Keratinocyte (primary cell): Measurements from ENCODE around the gene ARRDC2. TPM values are rescaled to one million over a fixed set of nuclear protein-coding genes. Genes with fewer than 3 reads are reported as not detected.
"Not testable (repeated sequence)": the region's sequence is repeated elsewhere in the genome, so short reads cannot be mapped to it uniquely, and the experiment has no call there.

Source experiments
- DNase-seq: peaks from one replicate; pipeline ENCODE4 v3.0.0-alpha.2; 2011; ENCODE audit warnings: low read depth, missing footprints, low spot score
- FAIRE-seq: peaks from 2 replicates; lab custom pipeline; 2011; peaks lifted over from hg19 to GRCh38; lab: Jason Lieb, UNC
- H2AFZ ChIP-seq: 2 replicates; pipeline ENCODE4 v1.6.0; 2012; ENCODE audit warnings: low read length, control low read depth, inconsistent platforms; ENCODE audit not compliant: control insufficient read depth
- H3K27ac ChIP-seq: 2 replicates; pipeline ENCODE4 v1.5.1; 2011; ENCODE audit warnings: low read length; ENCODE audit not compliant: control insufficient read depth, insufficient read depth
- H3K27me3 ChIP-seq: 3 replicates; pipeline ENCODE4 v1.6.0; 2011; ENCODE audit warnings: low read length; ENCODE audit not compliant: control insufficient read depth, insufficient read depth; ENCODE audit errors: extremely low read depth
- H3K36me3 ChIP-seq, 2 experiments: 2 replicates in 1 of 2; 3 replicates in 1 of 2; pipeline ENCODE4 v1.5.1; 2011; ENCODE audit warnings: low read length in 2 of 2, mild to moderate bottlenecking in 1 of 2; ENCODE audit not compliant: control insufficient read depth in 2 of 2, insufficient read depth in 2 of 2; ENCODE audit errors: extremely low read depth in 1 of 2
- H3K4me1 ChIP-seq: 3 replicates; pipeline ENCODE4 v1.5.1; 2011; ENCODE audit warnings: low read length; ENCODE audit not compliant: control insufficient read depth, insufficient read depth; ENCODE audit errors: extremely low read depth
- H3K4me2 ChIP-seq: 3 replicates; pipeline ENCODE4 v1.6.0; 2011; ENCODE audit warnings: low read depth, low read length; ENCODE audit not compliant: control insufficient read depth, insufficient read depth; ENCODE audit errors: extremely low read depth
- H3K4me3 ChIP-seq, 3 experiments: fragments of 200-600 bp in 1 of 3; sonication (generic) in 1 of 3; 2 replicates in 2 of 3; 3 replicates in 1 of 3; pipeline ENCODE4 v1.5.1; 2011 to 2016; ENCODE audit warnings: low read length in 3 of 3, mild to moderate bottlenecking in 3 of 3, control low read depth in 2 of 3, inconsistent platforms in 1 of 3, low read depth in 1 of 3, mixed read lengths in 1 of 3, mixed run types in 1 of 3, moderate library complexity in 1 of 3; ENCODE audit not compliant: control insufficient read depth in 2 of 3, insufficient read depth in 2 of 3; ENCODE audit errors: extremely low read depth in 1 of 3
- H3K79me2 ChIP-seq: 2 replicates; pipeline ENCODE4 v1.6.0; 2012; ENCODE audit warnings: low read length; ENCODE audit not compliant: control insufficient read depth, insufficient read depth
- H3K9ac ChIP-seq: 3 replicates; pipeline ENCODE4 v1.6.0; 2011; ENCODE audit warnings: low read length; ENCODE audit not compliant: control insufficient read depth, insufficient read depth; ENCODE audit errors: extremely low read depth
- H3K9me1 ChIP-seq: 3 replicates; pipeline ENCODE4 v1.6.0; 2011; ENCODE audit warnings: low read length; ENCODE audit not compliant: control insufficient read depth, insufficient read depth; ENCODE audit errors: extremely low read depth
- H3K9me3 ChIP-seq: 2 replicates; pipeline ENCODE4 v1.5.1; 2012; ENCODE audit warnings: low read depth, low read length; ENCODE audit not compliant: control insufficient read depth
- H4K20me1 ChIP-seq: 3 replicates; pipeline ENCODE4 v1.6.0; 2011; ENCODE audit warnings: low read length; ENCODE audit not compliant: control insufficient read depth, insufficient read depth; ENCODE audit errors: extremely low read depth
- EZH2 ChIP-seq: IDR thresholded peaks from one replicate; pipeline ENCODE4 v1.6.1; 2012; ENCODE audit warnings: inconsistent platforms, mild to moderate bottlenecking, low read length, moderate library complexity
- dilution Hi-C: fragments of 300-500 bp; cut with MboI; formaldehyde crosslinking; loops from one replicate; pipeline ENCODE4 v1.7.0; 2020; ENCODE audit warnings: low sequenced_read_pairs; ENCODE audit not compliant: extremely low pct_ligation_motif_present
- polyA plus RNA-seq, 5 experiments: library from polyadenylated mRNA; depleted of rRNA in 3 of 5; stranded (reverse) in 3 of 5; stranded (forward) in 1 of 5; unstranded in 1 of 5; fragments of >200 nt; gene quantifications; 1 replicate in 1 of 5; 2 replicates in 3 of 5; 3 replicates in 1 of 5; pipeline versions ENCODE4 v1.2.1 to v1.2.3, GENCODE V29; 2011 to 2012; ENCODE audit warnings: missing spikeins in 2 of 5, low read depth in 1 of 5, low replicate concordance in 1 of 5
- TF ChIP-seq, protein P1 (sequence below), 3 experiments: IDR thresholded peaks in 1 of 3; conservative IDR thresholded peaks in 1 of 3; optimal IDR thresholded peaks in 1 of 3; 2 replicates in 2 of 3; 3 replicates in 1 of 3; pipeline versions ENCODE3 to v1.5.1; 2011; ENCODE audit warnings: low read length in 3 of 3, mild to moderate bottlenecking in 3 of 3, moderate library complexity in 2 of 3, control low read depth in 1 of 3, inconsistent platforms in 1 of 3; ENCODE audit not compliant: insufficient read depth in 2 of 3; ENCODE audit errors: extremely low read depth in 1 of 3

ARRDC2 gene
- polyA plus RNA-seq, 1 donor (not counting 4 experiments of a cell fraction or from before 2014, with no cell fraction given), result 2.4 TPM

DNA sequence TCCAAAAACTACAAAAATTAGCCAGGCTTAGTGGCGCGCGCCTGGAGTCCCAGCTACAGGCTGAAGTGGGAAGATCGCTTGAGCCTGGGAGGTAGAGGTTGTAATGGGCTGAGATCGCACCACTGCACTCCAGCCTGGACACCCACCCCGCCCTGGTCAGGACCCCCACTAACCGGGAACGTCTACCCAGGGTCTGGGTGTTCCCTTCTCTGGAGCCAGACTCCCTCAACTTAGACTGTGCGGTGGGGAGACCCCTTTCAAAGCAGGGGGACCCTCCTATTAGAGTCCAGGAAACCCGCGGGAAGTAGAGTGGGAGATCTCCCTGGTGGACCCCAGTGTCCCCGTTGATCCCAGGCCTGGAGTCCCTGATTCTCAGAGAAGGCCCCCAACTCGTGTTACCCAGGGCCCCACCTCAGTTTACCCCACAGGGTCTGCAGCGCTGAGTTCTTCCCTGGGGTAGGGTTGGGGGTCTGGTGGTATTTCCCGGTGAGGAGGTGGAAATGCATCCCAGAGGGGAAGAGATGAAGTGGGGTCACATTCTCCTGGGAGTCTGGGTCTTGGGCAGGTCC is 6.1 kb upstream of the ARRDC2 start:
- Histone ChIP-seq H3K27me3 (no peaks in the 10 kb centered on the region), H3K36me3 (no peaks in the 10 kb centered on the region), H3K9me3 (no peaks in the 10 kb centered on the region), H4K20me1 (no peaks in the 10 kb centered on the region), H3K79me2 (peaks cover 6% of the 10 kb centered on the region), H3K9me1 (no peaks in the 10 kb centered on the region), H3K4me3 (peak overlapping the region; percentile 65 to 73 (median 70)), H2AFZ (peak overlapping the region; percentile 62), H3K9ac (peak overlapping the region; percentile 77), H3K27ac (peak overlapping the region; percentile 52), H3K4me1 (peaks cover 7% of the 10 kb centered on the region), H3K4me2 (peak overlapping the region; percentile 82)
- TF ChIP-seq EZH2, result no peak
- TF ChIP-seq, protein P1, sequence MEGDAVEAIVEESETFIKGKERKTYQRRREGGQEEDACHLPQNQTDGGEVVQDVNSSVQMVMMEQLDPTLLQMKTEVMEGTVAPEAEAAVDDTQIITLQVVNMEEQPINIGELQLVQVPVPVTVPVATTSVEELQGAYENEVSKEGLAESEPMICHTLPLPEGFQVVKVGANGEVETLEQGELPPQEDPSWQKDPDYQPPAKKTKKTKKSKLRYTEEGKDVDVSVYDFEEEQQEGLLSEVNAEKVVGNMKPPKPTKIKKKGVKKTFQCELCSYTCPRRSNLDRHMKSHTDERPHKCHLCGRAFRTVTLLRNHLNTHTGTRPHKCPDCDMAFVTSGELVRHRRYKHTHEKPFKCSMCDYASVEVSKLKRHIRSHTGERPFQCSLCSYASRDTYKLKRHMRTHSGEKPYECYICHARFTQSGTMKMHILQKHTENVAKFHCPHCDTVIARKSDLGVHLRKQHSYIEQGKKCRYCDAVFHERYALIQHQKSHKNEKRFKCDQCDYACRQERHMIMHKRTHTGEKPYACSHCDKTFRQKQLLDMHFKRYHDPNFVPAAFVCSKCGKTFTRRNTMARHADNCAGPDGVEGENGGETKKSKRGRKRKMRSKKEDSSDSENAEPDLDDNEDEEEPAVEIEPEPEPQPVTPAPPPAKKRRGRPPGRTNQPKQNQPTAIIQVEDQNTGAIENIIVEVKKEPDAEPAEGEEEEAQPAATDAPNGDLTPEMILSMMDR (optimal IDR thresholded peaks at IDR 0.05 in 1 of 3, IDR thresholded peaks at IDR 0.05 in 1 of 3, conservative IDR thresholded peaks at IDR 0.05 in 1 of 3; ENCODE audit: extremely low read depth in 1 of 3, insufficient read depth in 2 of 3, low read length in 3 of 3), result no peak
- DNase-seq, result no peak
- dilution Hi-C loops, result no loop called here
- FAIRE-seq, result no peak

DNA sequence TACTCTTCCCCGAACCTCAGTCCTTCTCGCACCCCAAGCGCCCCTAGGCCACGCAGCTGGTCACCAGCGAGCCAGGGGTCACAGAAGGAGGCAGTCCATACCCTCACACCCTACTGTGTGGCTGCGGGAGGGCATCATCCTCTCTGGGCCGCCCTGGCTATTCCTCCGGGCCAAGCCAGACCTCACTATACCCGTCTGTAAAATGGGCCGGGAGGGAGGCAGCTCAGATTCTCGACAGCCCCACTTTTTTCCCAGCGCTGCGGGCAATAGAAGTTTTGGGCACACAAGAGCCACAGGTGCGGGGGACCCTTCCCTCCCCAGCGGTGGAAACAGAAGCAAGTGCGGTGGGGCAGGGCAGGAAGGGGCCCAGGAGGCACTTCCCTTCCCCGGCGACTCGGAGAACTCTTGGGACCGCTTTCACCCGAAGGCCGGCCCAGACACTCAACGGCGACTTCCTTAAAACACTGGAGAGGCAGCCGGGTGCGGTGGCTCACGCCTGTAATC is 5.6 kb upstream of the ARRDC2 start:
- H2AFZ ChIP-seq, result no peak overlapping the region
- dilution Hi-C loops, result no loop called here

DNA sequence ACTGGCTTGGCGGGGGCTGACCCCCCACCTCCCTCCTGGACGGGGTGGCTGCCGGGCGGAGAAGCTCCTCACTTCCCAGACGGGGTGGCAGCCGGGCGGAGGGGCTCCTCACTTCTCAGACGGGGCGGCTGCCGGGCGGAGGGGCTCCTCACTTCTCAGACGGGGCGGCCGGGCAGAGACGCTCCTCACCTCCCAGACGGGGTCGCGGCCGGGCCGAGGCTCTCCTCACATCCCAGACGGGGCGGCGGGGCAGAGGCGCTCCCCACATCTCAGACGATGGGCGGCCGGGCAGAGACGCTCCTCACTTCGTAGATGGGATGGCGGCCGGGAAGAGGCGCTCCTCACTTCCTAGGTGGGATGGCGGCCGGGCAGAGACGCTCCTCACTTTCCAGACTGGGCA is 2.2 kb upstream of the ARRDC2 start:
- H3K9me3 ChIP-seq, H4K20me1 ChIP-seq, FAIRE-seq, dilution Hi-C loops, H3K9ac ChIP-seq, H3K27me3 ChIP-seq, DNase-seq, H3K4me3 ChIP-seq, H3K36me3 ChIP-seq, H3K79me2 ChIP-seq, H3K27ac ChIP-seq, H3K4me2 ChIP-seq, H3K9me1 ChIP-seq, H2AFZ ChIP-seq: not testable (repeated sequence)
- peaks cover 17% of the 10 kb centered on the region for H3K4me1 ChIP-seq

More for the DNA sequence above, 5.6 kb upstream of the ARRDC2 start:
- no peaks in the 10 kb centered on the region for H3K9me3 ChIP-seq
- H3K27me3 ChIP-seq, result no peaks in the 10 kb centered on the region
- no peak overlapping the region for H3K9ac ChIP-seq
- TF ChIP-seq, protein P1 (optimal IDR thresholded peaks at IDR 0.05 in 1 of 3, IDR thresholded peaks at IDR 0.05 in 1 of 3, conservative IDR thresholded peaks at IDR 0.05 in 1 of 3; ENCODE audit: extremely low read depth in 1 of 3, insufficient read depth in 2 of 3, low read length in 3 of 3), result no peak
- TF ChIP-seq EZH2, result no peak
- H3K27ac ChIP-seq, result no peak overlapping the region
- peaks cover 11% of the 10 kb centered on the region for H3K4me1 ChIP-seq
- no peaks in the 10 kb centered on the region for H4K20me1 ChIP-seq
- DNase-seq, result no peak
- peak overlapping the region; percentile 82 for H3K4me2 ChIP-seq
- no peak for FAIRE-seq
- no peak overlapping the region for H3K4me3 ChIP-seq
- H3K9me1 ChIP-seq, result no peaks in the 10 kb centered on the region
- H3K36me3 ChIP-seq, result no peaks in the 10 kb centered on the region
- peaks cover 6% of the 10 kb centered on the region for H3K79me2 ChIP-seq
